Stimulated activated CD4-positive, alpha-beta T cell treated with anti-CD3 and anti-CD28 coated beads, Interleukin-15, amount 100 ng/mL, for 1 hour (primary cell): ENCODE results near the gene MRFAP1.

Source experiments
- DNase-seq, 2 donors: peaks; one replicate each; pipeline ENCODE4 v3.0.0-alpha.2; 2020; ENCODE audit warnings: low read depth in 1 of 2, low spot score in 1 of 2

The MRFAP1 gene

GRCh38 chr4:6640292-6641163, at the start of gene MRFAP1:
MRFAP1 (plus strand) TSS chr4:6640685; CDS start chr4:6640863, 178 bp downstream.
- DNase-seq = peak; percentile 82 to 91

DNA sequence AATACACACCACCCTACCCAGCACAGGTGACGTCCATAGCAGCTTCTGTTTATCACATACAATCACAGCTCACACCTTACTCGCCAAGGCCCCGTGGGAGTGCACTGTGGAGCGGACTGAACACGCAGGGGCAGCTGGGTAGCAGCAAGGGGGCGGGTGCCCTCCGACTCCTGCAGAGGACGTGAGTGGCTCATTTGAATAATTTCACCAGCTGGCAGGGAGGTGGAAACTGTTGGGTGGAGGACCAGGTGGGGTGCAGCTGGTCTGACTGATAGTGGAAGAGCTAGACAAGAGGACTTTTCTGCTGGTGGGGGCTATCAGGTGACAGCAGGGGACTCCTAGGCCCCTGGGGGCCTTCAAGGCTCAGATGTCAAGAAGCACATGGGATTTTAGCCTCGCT, 49.2 kb upstream of the MRFAP1 start:
- no peak for DNase-seq

DNA sequence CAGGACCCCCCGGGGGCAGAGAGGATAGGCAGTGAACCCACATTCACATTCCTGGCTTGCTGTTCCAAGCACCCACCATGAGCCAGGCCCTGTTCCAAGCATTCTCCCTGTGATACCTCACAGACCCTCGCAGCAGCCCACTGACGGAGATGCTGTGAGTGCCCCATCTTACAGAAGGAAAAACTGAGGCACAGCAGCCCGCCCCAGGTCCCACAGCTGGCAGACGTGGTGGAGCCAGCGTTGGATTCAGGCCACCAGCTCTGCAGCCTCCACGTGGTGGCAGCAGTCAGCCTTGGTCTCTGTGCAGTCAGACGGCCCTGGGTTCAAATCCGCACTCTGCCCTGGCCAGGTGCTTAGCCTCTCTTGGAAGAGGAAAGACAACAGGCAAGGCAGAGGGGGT, 48.7 kb upstream of the MRFAP1 start:
- no peak for DNase-seq

DNA sequence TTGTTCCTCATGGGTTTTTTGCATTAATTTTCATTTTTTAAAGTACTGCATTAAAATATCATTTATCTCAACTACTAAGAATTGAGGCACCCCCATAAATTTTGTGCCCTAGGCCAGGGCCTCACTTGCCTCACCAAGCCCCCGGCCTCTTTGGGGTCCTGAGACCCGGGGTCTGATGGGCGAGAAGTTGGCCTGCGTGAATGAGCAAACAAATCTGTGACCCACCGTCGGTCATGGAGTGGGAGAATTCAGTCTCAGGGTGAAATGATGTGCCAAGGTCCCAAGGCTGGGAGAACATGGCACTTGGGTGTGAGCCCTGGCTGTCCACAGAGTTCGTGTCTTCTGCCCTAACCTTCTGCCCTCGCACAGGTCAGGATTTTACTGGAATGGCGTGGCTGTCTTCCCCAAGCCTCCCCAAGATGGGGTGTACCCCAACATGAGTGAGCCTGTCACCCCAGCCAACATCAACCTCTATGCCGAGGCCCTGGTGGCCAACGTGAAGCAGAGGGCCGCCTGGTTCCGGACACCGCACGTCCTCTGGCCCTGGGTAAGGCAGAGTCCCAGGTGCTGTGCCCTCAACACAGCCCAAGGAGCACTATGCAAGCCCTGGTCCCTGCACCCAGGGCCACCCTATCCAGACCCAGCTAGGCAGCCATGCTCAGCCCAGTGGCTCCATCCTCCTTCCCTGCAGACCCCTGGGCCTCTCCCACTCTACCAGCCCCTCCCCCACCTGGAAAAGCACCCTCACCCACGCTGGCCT, 47.5 kb upstream of the MRFAP1 start:
- DNase-seq = no peak

- no peak for DNase-seq
Observed at GRCh38 chr4:6594341-6594740, 46.1 kb upstream of the MRFAP1 start.

- DNase-seq = no peak
Observed at GRCh38 chr4:6594826-6595355, 45.6 kb upstream of the MRFAP1 start.

DNA sequence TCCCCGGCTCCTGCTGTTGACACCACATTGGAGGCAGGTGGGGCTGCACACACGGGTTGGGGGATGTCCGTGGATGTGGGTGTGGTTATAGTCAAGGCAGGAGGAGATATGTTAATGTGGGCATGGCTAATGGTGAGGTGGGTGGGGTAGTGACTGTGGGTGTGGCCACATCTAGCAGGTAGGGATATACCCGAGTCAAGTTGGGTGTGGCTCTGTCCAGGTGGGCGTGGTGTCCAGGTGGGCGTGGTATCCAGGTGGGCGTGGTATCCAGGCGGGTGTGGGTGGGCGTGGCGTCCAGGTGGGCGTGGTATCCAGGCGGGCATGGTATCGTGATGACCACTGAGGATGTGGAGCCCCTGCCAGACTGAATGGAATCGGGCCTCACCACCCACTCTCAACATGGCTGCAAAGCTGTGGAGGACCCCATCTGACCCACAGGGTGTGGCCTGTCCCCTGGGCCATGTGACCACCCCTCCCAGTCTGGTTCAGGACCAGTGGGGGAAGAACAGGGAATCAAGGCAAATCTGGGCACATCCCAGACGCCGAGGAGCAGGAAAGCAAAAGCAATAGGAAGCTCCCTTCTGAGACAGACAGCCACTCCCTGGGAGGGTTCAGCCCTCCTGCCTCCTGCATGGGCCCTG, 44.5 kb upstream of the MRFAP1 start:
- DNase-seq = no peak

DNA sequence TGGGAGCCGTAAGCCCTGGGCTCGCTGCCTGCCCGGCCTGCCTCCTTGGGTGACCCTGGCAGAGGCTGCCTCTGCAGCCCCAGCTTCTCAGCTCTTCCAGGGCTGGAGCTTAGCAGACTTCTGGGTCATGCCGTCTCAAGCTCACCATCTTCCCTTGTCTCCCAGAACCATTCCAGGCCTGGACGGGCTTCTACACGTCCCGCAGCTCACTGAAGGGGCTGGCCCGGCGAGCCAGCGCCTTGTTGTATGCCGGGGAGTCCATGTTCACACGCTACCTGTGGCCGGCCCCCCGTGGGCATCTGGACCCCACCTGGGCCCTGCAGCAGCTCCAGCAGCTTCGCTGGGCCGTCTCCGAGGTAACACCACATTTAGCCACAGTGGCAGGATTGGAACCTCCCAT, 43.5 kb upstream of the MRFAP1 start:
- DNase-seq = no peak

- no peak for DNase-seq
Observed at GRCh38 chr4:6598127-6598526, 42.4 kb upstream of the MRFAP1 start.

- no peak for DNase-seq
Observed at GRCh38 chr4:6598641-6599040, 41.8 kb upstream of the MRFAP1 start.

DNA sequence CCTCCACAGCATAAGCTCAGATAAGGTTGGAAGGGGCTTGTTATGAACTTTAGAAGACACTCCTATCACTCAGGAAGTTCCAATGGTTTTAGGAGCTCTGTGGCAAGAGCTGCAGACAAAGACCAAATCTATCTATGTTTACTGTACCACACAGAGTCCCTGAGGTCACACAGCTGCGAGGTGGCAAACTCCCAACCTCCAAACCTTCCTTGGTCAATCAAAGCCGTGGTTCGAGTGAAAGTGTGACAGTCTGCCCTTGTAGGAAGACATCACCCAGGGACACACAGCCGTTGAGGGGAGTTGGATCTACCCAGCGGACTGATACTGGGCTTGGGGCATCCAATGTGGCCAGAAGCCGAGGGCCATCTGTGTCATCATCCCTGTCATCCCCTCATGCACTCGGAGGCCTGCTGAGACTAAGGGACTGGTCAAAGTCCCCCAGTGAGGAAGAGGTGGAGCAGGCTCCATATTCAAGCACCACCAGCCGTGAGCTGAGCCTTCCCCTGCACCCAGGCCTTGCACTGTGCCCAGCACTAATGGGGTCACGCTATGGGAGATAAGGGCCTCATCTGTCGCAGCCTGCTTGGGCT, 38.7 kb upstream of the MRFAP1 start:
- DNase-seq = no peak

- DNase-seq = no peak
Observed at GRCh38 chr4:6602289-6602688, 38.2 kb upstream of the MRFAP1 start.

- DNase-seq = no peak
Observed at GRCh38 chr4:6603128-6603527, 37.4 kb upstream of the MRFAP1 start.

- no peak for DNase-seq
Observed at GRCh38 chr4:6605114-6605513, 35.4 kb upstream of the MRFAP1 start.

GRCh38 chr4:6605605-6606004, 34.9 kb upstream of the MRFAP1 start:
- DNase-seq = no peak

- DNase-seq = no peak
Observed at GRCh38 chr4:6606465-6607235, 33.8 kb upstream of the MRFAP1 start.

- DNase-seq = no peak
Observed at GRCh38 chr4:6607368-6608055, 33.0 kb upstream of the MRFAP1 start.

GRCh38 chr4:6608758-6609414, 31.6 kb upstream of the MRFAP1 start:
- DNase-seq = no peak

GRCh38 chr4:6609415-6610079, 30.9 kb upstream of the MRFAP1 start:
- no peak for DNase-seq
